Rectal smooth muscle tissue (tissue), 1 donor: ENCODE results near the gene KRT35.

ENCODE experiments used
- H3K27ac ChIP-seq: one replicate; pipeline ENCODE4 v1.7.0; 2013; ENCODE audit warnings: low read depth, low read length, inconsistent platforms
- H3K27me3 ChIP-seq: one replicate; pipeline ENCODE4 v1.7.0; 2013; ENCODE audit warnings: low read length; ENCODE audit not compliant: control insufficient read depth, insufficient read depth
- H3K36me3 ChIP-seq: one replicate; pipeline ENCODE4 v1.7.0; 2013; ENCODE audit warnings: low read length; ENCODE audit not compliant: control insufficient read depth, insufficient read depth
- H3K4me1 ChIP-seq: one replicate; pipeline ENCODE4 v1.7.0; 2013; ENCODE audit warnings: low read length; ENCODE audit not compliant: control insufficient read depth, insufficient read depth
- H3K4me3 ChIP-seq: one replicate; pipeline ENCODE4 v1.7.0; 2013; ENCODE audit warnings: low read length
- H3K9ac ChIP-seq: one replicate; pipeline ENCODE4 v1.7.0; 2013; ENCODE audit warnings: low read length

Gene KRT35

GRCh38 chr17:41491476-41491875, 10.5 kb upstream of the KRT35 start:
- H3K9ac ChIP-seq, result no peak overlapping the region
- no peak overlapping the region for H3K27ac ChIP-seq

GRCh38 chr17:41490000-41490990, 9.3 kb upstream of the KRT35 start:
- no peaks in the 10 kb centered on the region for H3K36me3 ChIP-seq
- no peaks in the 10 kb centered on the region for H3K4me1 ChIP-seq
- H3K27ac ChIP-seq, result no peak overlapping the region
- no peaks in the 10 kb centered on the region for H3K27me3 ChIP-seq
- H3K9ac ChIP-seq, result no peak overlapping the region
- H3K4me3 ChIP-seq, result no peak overlapping the region

More at GRCh38 chr17:41491476-41491875, 10.5 kb upstream of the KRT35 start:
- Histone ChIP-seq H3K4me1 (no peaks in the 10 kb centered on the region), H3K36me3 (no peaks in the 10 kb centered on the region), H3K27me3 (no peaks in the 10 kb centered on the region), H3K4me3 (no peak overlapping the region)

- Histone ChIP-seq H3K4me1 (no peaks in the 10 kb centered on the region), H3K36me3 (no peaks in the 10 kb centered on the region), H3K27ac (no peak within 1 kb of the TSS), H3K4me3 (no peak within 1 kb of the TSS), H3K9ac (no peak within 1 kb of the TSS), H3K27me3 (no peaks in the 10 kb centered on the region)
Measured at GRCh38 chr17:41489531-41489930, 8.6 kb upstream of the KRT35 start, which contains the start of gene KRT36. Gene KRT36 (minus strand): TSS chr17:41489910. CDS start chr17:41489864, 46 bp downstream.

GRCh38 chr17:41486809-41487530, 6.0 kb upstream of the KRT35 start:
- H3K9ac ChIP-seq, result no peak overlapping the region
- no peak overlapping the region for H3K4me3 ChIP-seq
- no peak overlapping the region for H3K27ac ChIP-seq
- no peaks in the 10 kb centered on the region for H3K27me3 ChIP-seq
- no peaks in the 10 kb centered on the region for H3K36me3 ChIP-seq
- no peaks in the 10 kb centered on the region for H3K4me1 ChIP-seq

- no peaks in the 10 kb centered on the region for H3K27me3 ChIP-seq
- no peak overlapping the region for H3K4me3 ChIP-seq
- H3K36me3 ChIP-seq, result no peaks in the 10 kb centered on the region
Measured at GRCh38 chr17:41486316-41486715, 5.4 kb upstream of the KRT35 start.

GRCh38 chr17:41484920-41485904, 4.3 kb upstream of the KRT35 start:
- Histone ChIP-seq H3K4me3 (no peak overlapping the region), H3K27me3 (no peaks in the 10 kb centered on the region), H3K36me3 (no peaks in the 10 kb centered on the region), H3K4me1 (no peaks in the 10 kb centered on the region), H3K27ac (no peak overlapping the region), H3K9ac (no peak overlapping the region)

More at GRCh38 chr17:41486316-41486715, 5.4 kb upstream of the KRT35 start:
- Histone ChIP-seq H3K4me1 (no peaks in the 10 kb centered on the region), H3K27ac (no peak overlapping the region), H3K9ac (no peak overlapping the region)

GRCh38 chr17:41483991-41484826, 3.3 kb upstream of the KRT35 start:
- Histone ChIP-seq H3K27ac (no peak overlapping the region), H3K4me1 (no peaks in the 10 kb centered on the region), H3K27me3 (no peaks in the 10 kb centered on the region), H3K4me3 (no peak overlapping the region), H3K9ac (no peak overlapping the region), H3K36me3 (no peaks in the 10 kb centered on the region)

- H3K36me3 ChIP-seq, result no peaks in the 10 kb centered on the region
- no peak overlapping the region for H3K9ac ChIP-seq
- no peaks in the 10 kb centered on the region for H3K27me3 ChIP-seq
- H3K4me1 ChIP-seq, result no peaks in the 10 kb centered on the region
- no peak overlapping the region for H3K4me3 ChIP-seq
- H3K27ac ChIP-seq, result no peak overlapping the region
Measured at GRCh38 chr17:41483531-41483930, 2.6 kb upstream of the KRT35 start.

GRCh38 chr17:41480581-41480980, 370 bp downstream of the KRT35 start:
- H3K27me3 ChIP-seq, result no peaks in the 10 kb centered on the region
- H3K36me3 ChIP-seq, result no peaks in the 10 kb centered on the region
- no peak overlapping the region for H3K9ac ChIP-seq
- no peaks in the 10 kb centered on the region for H3K4me1 ChIP-seq
- no peak overlapping the region for H3K4me3 ChIP-seq
- H3K27ac ChIP-seq, result no peak overlapping the region

- H3K4me3 ChIP-seq, result no peak overlapping the region
- H3K27ac ChIP-seq, result no peak overlapping the region
- no peaks in the 10 kb centered on the region for H3K4me1 ChIP-seq
- H3K9ac ChIP-seq, result no peak overlapping the region
- H3K36me3 ChIP-seq, result no peaks in the 10 kb centered on the region
- H3K27me3 ChIP-seq, result no peaks in the 10 kb centered on the region
Measured at GRCh38 chr17:41480136-41480535, 815 bp downstream of the KRT35 start.

GRCh38 chr17:41478237-41478636, 2.7 kb downstream of the KRT35 start:
- Histone ChIP-seq H3K9ac (no peak overlapping the region), H3K27ac (no peak overlapping the region), H3K36me3 (no peaks in the 10 kb centered on the region), H3K4me1 (no peaks in the 10 kb centered on the region), H3K4me3 (no peak overlapping the region), H3K27me3 (no peaks in the 10 kb centered on the region)
